Keratinocyte (primary cell): ENCODE measurements around the gene DPM3. TPM values are rescaled to one million over a fixed set of nuclear protein-coding genes. Genes with fewer than 3 reads are reported as not detected.

Experiments used
- DNase-seq: peaks from one replicate; pipeline ENCODE4 v3.0.0-alpha.2; 2011; ENCODE audit warnings: low read depth, missing footprints, low spot score
- FAIRE-seq: peaks from 2 replicates; lab custom pipeline; 2011; peaks lifted over from hg19 to GRCh38; lab: Jason Lieb, UNC
- H2AFZ ChIP-seq: 2 replicates; pipeline ENCODE4 v1.6.0; 2012; ENCODE audit warnings: low read length, control low read depth, inconsistent platforms; ENCODE audit not compliant: control insufficient read depth
- H3K27ac ChIP-seq: 2 replicates; pipeline ENCODE4 v1.5.1; 2011; ENCODE audit warnings: low read length; ENCODE audit not compliant: control insufficient read depth, insufficient read depth
- H3K27me3 ChIP-seq: 3 replicates; pipeline ENCODE4 v1.6.0; 2011; ENCODE audit warnings: low read length; ENCODE audit not compliant: control insufficient read depth, insufficient read depth; ENCODE audit errors: extremely low read depth
- H3K36me3 ChIP-seq, 2 experiments: 2 replicates in 1 of 2; 3 replicates in 1 of 2; pipeline ENCODE4 v1.5.1; 2011; ENCODE audit warnings: low read length in 2 of 2, mild to moderate bottlenecking in 1 of 2; ENCODE audit not compliant: control insufficient read depth in 2 of 2, insufficient read depth in 2 of 2; ENCODE audit errors: extremely low read depth in 1 of 2
- H3K4me1 ChIP-seq: 3 replicates; pipeline ENCODE4 v1.5.1; 2011; ENCODE audit warnings: low read length; ENCODE audit not compliant: control insufficient read depth, insufficient read depth; ENCODE audit errors: extremely low read depth
- H3K4me2 ChIP-seq: 3 replicates; pipeline ENCODE4 v1.6.0; 2011; ENCODE audit warnings: low read depth, low read length; ENCODE audit not compliant: control insufficient read depth, insufficient read depth; ENCODE audit errors: extremely low read depth
- H3K4me3 ChIP-seq, 3 experiments: fragments of 200-600 bp in 1 of 3; sonication (generic) in 1 of 3; 2 replicates in 2 of 3; 3 replicates in 1 of 3; pipeline ENCODE4 v1.5.1; 2011 to 2016; ENCODE audit warnings: low read length in 3 of 3, mild to moderate bottlenecking in 3 of 3, control low read depth in 2 of 3, inconsistent platforms in 1 of 3, low read depth in 1 of 3, mixed read lengths in 1 of 3, mixed run types in 1 of 3, moderate library complexity in 1 of 3; ENCODE audit not compliant: control insufficient read depth in 2 of 3, insufficient read depth in 2 of 3; ENCODE audit errors: extremely low read depth in 1 of 3
- H3K79me2 ChIP-seq: 2 replicates; pipeline ENCODE4 v1.6.0; 2012; ENCODE audit warnings: low read length; ENCODE audit not compliant: control insufficient read depth, insufficient read depth
- H3K9ac ChIP-seq: 3 replicates; pipeline ENCODE4 v1.6.0; 2011; ENCODE audit warnings: low read length; ENCODE audit not compliant: control insufficient read depth, insufficient read depth; ENCODE audit errors: extremely low read depth
- H3K9me1 ChIP-seq: 3 replicates; pipeline ENCODE4 v1.6.0; 2011; ENCODE audit warnings: low read length; ENCODE audit not compliant: control insufficient read depth, insufficient read depth; ENCODE audit errors: extremely low read depth
- H3K9me3 ChIP-seq: 2 replicates; pipeline ENCODE4 v1.5.1; 2012; ENCODE audit warnings: low read depth, low read length; ENCODE audit not compliant: control insufficient read depth
- H4K20me1 ChIP-seq: 3 replicates; pipeline ENCODE4 v1.6.0; 2011; ENCODE audit warnings: low read length; ENCODE audit not compliant: control insufficient read depth, insufficient read depth; ENCODE audit errors: extremely low read depth
- CTCF ChIP-seq, 3 experiments: IDR thresholded peaks in 1 of 3; conservative IDR thresholded peaks in 1 of 3; optimal IDR thresholded peaks in 1 of 3; 2 replicates in 2 of 3; 3 replicates in 1 of 3; pipeline versions ENCODE3 to v1.5.1; 2011; ENCODE audit warnings: low read length in 3 of 3, mild to moderate bottlenecking in 3 of 3, moderate library complexity in 2 of 3, control low read depth in 1 of 3, inconsistent platforms in 1 of 3; ENCODE audit not compliant: insufficient read depth in 2 of 3; ENCODE audit errors: extremely low read depth in 1 of 3
- EZH2 ChIP-seq: IDR thresholded peaks from one replicate; pipeline ENCODE4 v1.6.1; 2012; ENCODE audit warnings: inconsistent platforms, mild to moderate bottlenecking, low read length, moderate library complexity
- dilution Hi-C: fragments of 300-500 bp; cut with MboI; formaldehyde crosslinking; loops from one replicate; pipeline ENCODE4 v1.7.0; 2020; ENCODE audit warnings: low sequenced_read_pairs; ENCODE audit not compliant: extremely low pct_ligation_motif_present
- polyA plus RNA-seq, 5 experiments: library from polyadenylated mRNA; depleted of rRNA in 3 of 5; stranded (reverse) in 3 of 5; stranded (forward) in 1 of 5; unstranded in 1 of 5; fragments of >200 nt; gene quantifications; 1 replicate in 1 of 5; 2 replicates in 3 of 5; 3 replicates in 1 of 5; pipeline versions ENCODE4 v1.2.1 to v1.2.3, GENCODE V29; 2011 to 2012; ENCODE audit warnings: missing spikeins in 2 of 5, low read depth in 1 of 5, low replicate concordance in 1 of 5

Gene DPM3
- polyA plus RNA-seq, 1 donor (not counting 4 experiments of a cell fraction or from before 2014, with no cell fraction given) = 29.3 TPM

- Histone ChIP-seq H3K4me2 (peak overlapping the region; percentile 80), H3K4me1 (peaks cover 14% of the 10 kb centered on the region), H3K9ac (peak overlapping the region; percentile 97), H3K9me3 (no peaks in the 10 kb centered on the region), H2AFZ (peak overlapping the region; percentile 69), H3K79me2 (peaks cover 29% of the 10 kb centered on the region), H3K4me3 (peak overlapping the region; percentile 70 to 98 (median 95)), H3K27ac (peak overlapping the region; percentile 94), H3K27me3 (no peaks in the 10 kb centered on the region), H4K20me1 (no peaks in the 10 kb centered on the region), H3K9me1 (no peaks in the 10 kb centered on the region), H3K36me3 (peaks cover 5 to 16% of the 10 kb centered on the region in 2 experiments)
- DNase-seq = no peak
- dilution Hi-C loops = no loop called here
- FAIRE-seq = no peak
- TF ChIP-seq CTCF (optimal IDR thresholded peaks at IDR 0.05 in 1 of 3, IDR thresholded peaks at IDR 0.05 in 1 of 3, conservative IDR thresholded peaks at IDR 0.05 in 1 of 3; ENCODE audit: extremely low read depth in 1 of 3, insufficient read depth in 2 of 3, low read length in 3 of 3) = no peak
- TF ChIP-seq EZH2 = no peak
These were observed 261 bp upstream of the DPM3 start for GRCh38 chr1:155140630-155140953.

GRCh38 chr1:155137154-155137949 lies 3.0 kb downstream of the DPM3 start:
- peaks cover 28% of the 10 kb centered on the region for H3K4me1 ChIP-seq

More at GRCh38 chr1:155137154-155137949, 3.0 kb downstream of the DPM3 start:
- no peaks in the 10 kb centered on the region for H3K9me3 ChIP-seq
- peak overlapping the region; percentile 100 for H3K27ac ChIP-seq
- peaks cover 19 to 33% of the 10 kb centered on the region in 2 experiments for H3K36me3 ChIP-seq
- H3K27me3 ChIP-seq = no peaks in the 10 kb centered on the region
- dilution Hi-C loops = no loop called here
- FAIRE-seq = no peak
- no peak overlapping the region for H2AFZ ChIP-seq
- DNase-seq = no peak
- TF ChIP-seq EZH2 = no peak
- TF ChIP-seq CTCF (optimal IDR thresholded peaks at IDR 0.05 in 1 of 3, IDR thresholded peaks at IDR 0.05 in 1 of 3, conservative IDR thresholded peaks at IDR 0.05 in 1 of 3; ENCODE audit: extremely low read depth in 1 of 3, insufficient read depth in 2 of 3, low read length in 3 of 3) = no peak
- H3K4me3 ChIP-seq = peak overlapping the region in 2 of 3 experiments; percentile 62 to 67
- peak overlapping the region; percentile 94 for H3K4me2 ChIP-seq
- no peaks in the 10 kb centered on the region for H3K9me1 ChIP-seq
- no peaks in the 10 kb centered on the region for H4K20me1 ChIP-seq
- peaks cover 29% of the 10 kb centered on the region for H3K79me2 ChIP-seq
- peak overlapping the region; percentile 99 for H3K9ac ChIP-seq
